GM18870 (cell line): Measurements from ENCODE around the gene KSR1.

ENCODE experiments used
- ATAC-seq: cut with Tn5 transposase; IDR thresholded peaks from one replicate; pipeline ENCODE4 v1.9.1; 2021; ENCODE audit warnings: moderate library complexity; ENCODE audit not compliant: unreplicated experiment

KSR1 gene

GRCh38 chr17:27566671-27567562, 110.7 kb downstream of the KSR1 start:
- ATAC-seq: no peak

- no peak for ATAC-seq
Measured at GRCh38 chr17:27567563-27567859, 111.3 kb downstream of the KSR1 start.

GRCh38 chr17:27568216-27568615, 112.0 kb downstream of the KSR1 start:
- no peak for ATAC-seq

DNA sequence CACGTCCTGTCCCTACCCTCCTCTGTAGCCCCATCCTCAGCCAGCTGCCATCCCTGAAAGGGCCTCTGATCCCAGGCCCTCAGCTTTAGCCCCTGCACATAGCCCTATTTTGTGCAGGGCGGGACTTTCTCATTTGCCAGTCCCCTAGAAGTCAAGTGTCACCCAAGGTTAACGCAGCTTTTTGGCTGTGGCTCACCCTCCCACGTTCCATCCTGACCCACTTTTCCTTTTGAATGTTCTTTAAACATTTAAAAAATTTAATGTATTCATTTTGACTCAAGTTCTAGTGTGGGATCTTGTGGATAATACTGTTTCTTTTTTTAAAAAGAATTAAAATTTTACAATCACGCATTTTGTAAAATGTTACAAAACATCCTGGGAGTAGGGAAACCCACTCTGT, 112.6 kb downstream of the KSR1 start:
- ATAC-seq: no peak

DNA sequence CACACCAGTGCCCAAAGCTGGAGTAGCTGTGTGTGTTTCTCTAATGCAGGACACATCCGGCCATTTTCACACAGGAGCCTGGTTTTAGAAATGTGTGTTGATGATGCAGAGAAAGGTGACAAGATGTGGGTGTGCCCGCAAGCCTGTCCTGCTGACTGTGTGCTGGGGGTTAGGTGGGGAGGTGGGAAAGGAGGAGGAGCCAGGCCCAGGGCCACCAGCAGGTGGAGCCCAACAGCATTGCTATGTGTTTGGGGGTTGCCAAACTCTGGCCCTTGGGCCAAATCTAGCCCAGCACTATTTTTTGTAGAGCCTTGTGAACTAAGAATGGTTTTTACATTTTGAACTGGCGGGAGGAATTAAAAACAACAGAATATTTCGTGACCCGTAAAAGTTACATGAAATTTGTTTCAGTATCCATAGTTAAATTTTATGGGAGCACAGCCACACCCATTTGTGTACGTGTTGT, 113.0 kb downstream of the KSR1 start:
- no peak for ATAC-seq

DNA sequence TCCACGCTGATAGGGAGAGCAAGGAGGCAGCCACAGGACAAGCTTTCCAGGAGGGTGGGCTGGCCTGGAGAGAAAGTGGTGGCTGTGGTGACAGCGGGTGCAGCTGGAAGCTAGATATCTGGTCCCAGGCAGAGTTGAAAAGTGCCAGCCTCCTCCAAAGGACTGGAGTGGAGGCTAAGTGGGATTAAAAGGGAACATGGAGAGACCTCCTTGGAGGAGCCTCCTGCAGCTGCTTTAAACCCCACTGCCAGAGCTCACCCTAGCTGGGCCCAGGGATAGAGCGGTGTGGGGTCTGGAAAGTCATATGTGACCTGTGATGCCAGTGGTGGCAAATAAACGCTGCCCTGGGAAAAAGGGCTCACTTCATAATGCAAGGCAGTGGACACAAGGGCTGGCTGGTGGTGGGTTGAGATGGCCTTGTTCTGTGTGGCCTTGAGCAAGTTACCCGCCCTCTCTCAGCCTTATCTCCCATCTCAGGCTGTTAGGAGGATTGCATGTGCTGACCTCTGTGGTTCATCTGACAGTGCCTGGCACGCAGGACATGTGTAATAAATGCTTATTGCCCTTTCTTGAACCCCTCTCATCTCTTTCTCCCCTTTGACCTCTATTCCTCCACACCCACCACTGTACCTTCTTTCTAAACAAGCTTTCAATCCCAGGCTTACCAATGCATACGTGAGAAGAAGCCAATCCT, 113.8 kb downstream of the KSR1 start:
- ATAC-seq: no peak

DNA sequence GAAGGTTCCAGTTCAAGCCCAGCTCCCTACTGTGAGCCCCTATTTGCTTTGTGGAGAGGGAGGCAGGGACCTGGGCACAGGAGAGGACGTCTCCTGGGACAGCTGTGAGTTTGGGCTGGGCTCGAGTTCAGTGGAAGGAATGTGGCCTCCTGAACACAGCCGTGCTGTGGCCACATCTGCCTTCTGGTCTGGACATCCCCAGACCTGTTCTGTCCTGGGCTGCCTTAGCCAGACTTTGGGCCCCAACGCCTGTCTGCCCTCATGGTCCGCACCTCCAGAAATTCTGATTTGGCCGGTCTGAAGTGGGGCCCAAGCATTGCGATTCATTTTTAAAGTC, 114.3 kb downstream of the KSR1 start:
- ATAC-seq: no peak

DNA sequence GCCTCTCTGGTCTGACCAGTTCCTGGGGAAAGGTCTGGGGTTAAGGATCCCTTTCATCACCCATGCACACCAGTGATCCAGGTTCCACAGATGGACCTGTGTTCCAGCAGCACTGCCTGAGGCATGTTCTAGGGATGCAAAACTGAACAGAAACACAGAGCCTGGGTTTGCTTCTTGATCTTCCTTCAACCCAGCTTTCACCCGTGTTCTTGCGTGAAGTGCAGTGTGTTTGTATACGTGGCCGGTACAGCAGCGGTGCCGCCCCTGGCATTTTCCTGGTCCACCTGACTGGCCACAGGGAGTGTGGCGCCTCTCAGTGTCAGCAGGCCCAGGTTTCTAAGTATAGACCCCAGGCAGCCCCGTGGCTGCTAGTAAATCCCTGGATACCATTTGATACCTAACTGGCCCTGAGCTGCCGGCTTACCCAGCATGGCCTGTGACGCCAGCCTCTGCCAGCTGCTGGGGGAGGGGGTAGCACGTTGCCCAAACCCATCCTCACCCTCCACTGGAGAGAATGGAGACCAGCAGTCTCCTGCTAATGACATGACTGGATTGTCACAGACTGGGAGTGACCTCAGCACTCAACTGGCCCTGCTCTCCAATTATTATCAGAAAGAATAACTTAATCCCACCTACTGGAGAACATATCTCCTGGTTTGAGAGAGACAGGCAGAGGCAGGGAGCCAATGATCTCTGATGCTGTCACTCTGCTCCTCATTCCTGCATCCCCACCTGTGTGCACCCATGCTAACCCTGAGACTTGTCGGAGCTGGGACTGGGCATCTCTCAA, 115.5 kb downstream of the KSR1 start:
- no peak for ATAC-seq

GRCh38 chr17:27572665-27573064, 116.4 kb downstream of the KSR1 start:
- no peak for ATAC-seq

- no peak for ATAC-seq
Measured at GRCh38 chr17:27573548-27573947, 117.3 kb downstream of the KSR1 start.

- no peak for ATAC-seq
Measured at GRCh38 chr17:27573971-27574525, 117.8 kb downstream of the KSR1 start.

DNA sequence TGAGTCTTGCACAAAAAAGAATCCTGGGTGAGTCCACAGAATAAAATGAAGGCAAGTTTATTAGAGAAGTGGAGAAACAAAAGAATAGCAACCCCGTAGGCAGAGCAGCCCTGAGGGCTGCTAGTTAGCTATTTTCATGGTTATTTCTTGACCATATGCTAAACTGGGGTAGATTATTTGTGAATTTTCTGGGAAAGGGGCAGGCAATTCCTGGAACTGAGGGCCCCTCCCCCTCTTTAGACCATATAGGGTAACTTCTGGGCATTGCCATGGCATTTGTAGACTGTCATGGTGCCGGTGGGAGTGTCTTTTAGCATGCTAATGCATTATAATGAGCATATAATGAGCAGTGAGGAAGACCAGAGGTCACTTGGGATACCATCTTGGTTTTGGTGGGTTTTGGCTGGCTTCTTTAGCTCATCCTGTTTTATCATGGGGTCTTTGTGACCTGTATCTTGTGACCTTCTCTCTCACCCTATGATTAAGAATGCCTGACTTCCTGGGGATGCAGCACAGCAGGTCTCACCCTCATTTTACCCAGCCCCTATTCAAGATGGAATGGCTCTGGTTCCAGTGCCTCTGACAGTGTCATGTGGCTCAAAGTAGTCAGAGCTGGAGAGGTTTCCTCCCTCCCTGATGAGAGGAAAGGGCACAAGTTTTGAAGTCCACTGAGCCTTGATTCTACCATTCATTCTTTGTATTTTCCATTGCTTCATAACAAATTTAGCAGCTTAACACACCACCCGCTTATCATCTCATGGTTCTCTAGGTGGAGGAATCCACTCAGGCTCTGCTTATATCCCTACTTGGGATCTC, 119.1 kb downstream of the KSR1 start:
- no peak for ATAC-seq

- no peak for ATAC-seq
Measured at GRCh38 chr17:27575912-27576252, 119.6 kb downstream of the KSR1 start.

DNA sequence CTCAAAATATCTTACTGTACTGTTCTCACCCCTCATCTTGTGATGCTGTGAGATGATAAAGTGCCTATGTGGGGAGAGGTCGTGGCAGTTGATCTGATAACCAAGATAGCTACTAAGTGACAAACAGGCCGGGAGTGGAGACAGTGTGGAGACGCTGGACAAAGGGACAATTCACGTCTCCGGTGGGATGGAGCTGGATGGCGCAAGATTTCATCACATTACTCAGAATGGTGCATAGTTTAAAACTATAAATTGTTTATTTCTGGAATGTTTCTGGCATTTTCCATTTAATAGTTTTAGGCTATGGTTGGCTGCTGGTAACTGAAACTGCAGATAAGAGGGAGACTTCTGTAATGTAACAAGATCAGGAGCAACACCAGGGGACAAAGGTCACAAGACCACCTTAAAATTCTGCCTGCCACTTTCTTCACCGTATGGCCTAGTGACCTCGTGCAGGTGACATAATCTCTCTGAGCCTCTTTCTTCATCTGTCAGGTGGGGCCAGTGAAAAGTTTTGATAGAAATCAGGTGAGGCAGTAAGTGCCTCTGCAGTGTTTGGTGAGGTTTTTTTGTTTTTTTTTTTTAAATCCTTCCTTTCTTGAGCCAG, 120.3 kb downstream of the KSR1 start:
- ATAC-seq: no peak

DNA sequence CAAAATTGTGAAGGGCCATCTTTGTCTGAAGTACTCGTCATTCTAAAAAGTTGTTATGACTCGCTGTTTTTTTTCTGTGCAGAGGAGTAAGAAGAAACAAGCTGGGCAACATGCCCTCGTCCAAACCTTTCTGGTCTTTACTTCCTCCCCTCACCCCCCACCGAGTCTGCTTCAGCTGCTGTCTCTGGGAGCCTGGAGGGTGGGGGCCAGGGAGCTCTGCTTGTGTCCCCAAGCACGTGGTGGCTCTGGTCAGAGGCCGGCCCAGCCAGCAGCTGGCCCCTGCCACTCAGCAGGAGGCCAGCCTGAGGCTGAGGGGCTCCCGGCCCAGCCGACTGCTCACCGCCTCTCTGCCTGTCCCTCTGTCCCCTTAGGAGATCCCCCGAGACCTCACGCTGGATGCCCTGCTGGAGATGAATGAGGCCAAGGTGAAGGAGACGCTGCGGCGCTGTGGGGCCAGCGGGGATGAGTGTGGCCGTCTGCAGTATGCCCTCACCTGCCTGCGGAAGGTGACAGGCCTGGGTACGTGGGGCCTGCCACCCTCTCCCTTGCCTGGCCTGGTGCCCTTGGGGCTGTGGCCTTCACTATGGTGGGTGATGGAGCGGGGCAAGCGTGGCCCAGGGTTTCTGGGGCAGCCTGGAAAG, 121.0 kb downstream of the KSR1 start:
- no peak for ATAC-seq

GRCh38 chr17:27577884-27578717, 121.9 kb downstream of the KSR1 start:
- ATAC-seq: no peak

GRCh38 chr17:27578718-27579085, 122.5 kb downstream of the KSR1 start:
- ATAC-seq: peak; percentile 80

GRCh38 chr17:27579304-27579703, 123.1 kb downstream of the KSR1 start:
- ATAC-seq: no peak

GRCh38 chr17:27579897-27580321, 123.7 kb downstream of the KSR1 start:
- no peak for ATAC-seq
